DMS79 (cell line): ENCODE measurements around the gene CACNA2D3.

Source experiments
- DNase-seq: peaks from one replicate; lab custom pipeline; 2025; lab: John Stamatoyannopoulos, UW

Gene CACNA2D3

GRCh38 chr3:54917862-54918261, 795.5 kb downstream of the CACNA2D3 start:
- DNase-seq: no peak

- no peak for DNase-seq
These were observed 796.2 kb downstream of the CACNA2D3 start for GRCh38 chr3:54918516-54918915.

- no peak for DNase-seq
These were observed 805.9 kb downstream of the CACNA2D3 start, which contains the start of gene LRTM1 for GRCh38 chr3:54928046-54928770. TSS of gene LRTM1 (minus strand) at chr3:54928059. CDS start at chr3:54927911, 148 bp downstream.

- no peak for DNase-seq
These were observed 808.8 kb downstream of the CACNA2D3 start for GRCh38 chr3:54931182-54931581.

GRCh38 chr3:54932606-54933005, 810.3 kb downstream of the CACNA2D3 start:
- no peak for DNase-seq

GRCh38 chr3:54935869-54936268, 813.5 kb downstream of the CACNA2D3 start:
- no peak for DNase-seq

- DNase-seq: no peak
These were observed 814.2 kb downstream of the CACNA2D3 start for GRCh38 chr3:54936561-54936960.

- no peak for DNase-seq
These were observed 817.4 kb downstream of the CACNA2D3 start for GRCh38 chr3:54939557-54940300.

- no peak for DNase-seq
These were observed 818.6 kb downstream of the CACNA2D3 start for GRCh38 chr3:54940971-54941370.

GRCh38 chr3:54941690-54942362, 819.5 kb downstream of the CACNA2D3 start:
- DNase-seq: no peak

- peak; percentile 17 for DNase-seq
These were observed 827.2 kb downstream of the CACNA2D3 start for GRCh38 chr3:54949491-54950044.

- DNase-seq: no peak
These were observed 828.1 kb downstream of the CACNA2D3 start for GRCh38 chr3:54950391-54951003.

GRCh38 chr3:54951405-54951804, 829.1 kb downstream of the CACNA2D3 start:
- no peak for DNase-seq

GRCh38 chr3:54954022-54954421, 831.7 kb downstream of the CACNA2D3 start:
- DNase-seq: no peak

GRCh38 chr3:54954521-54954920, 832.2 kb downstream of the CACNA2D3 start:
- no peak for DNase-seq

GRCh38 chr3:54955496-54955895, 833.1 kb downstream of the CACNA2D3 start:
- DNase-seq: no peak

GRCh38 chr3:54955941-54956340, 833.6 kb downstream of the CACNA2D3 start:
- no peak for DNase-seq

- peak; percentile 35 for DNase-seq
These were observed 835.4 kb downstream of the CACNA2D3 start for GRCh38 chr3:54957711-54958110.

- DNase-seq: no peak
These were observed 837.7 kb downstream of the CACNA2D3 start for GRCh38 chr3:54960082-54960481.

GRCh38 chr3:54960701-54961100, 838.3 kb downstream of the CACNA2D3 start:
- no peak for DNase-seq

- DNase-seq: no peak
These were observed 839.8 kb downstream of the CACNA2D3 start for GRCh38 chr3:54962200-54962599.

GRCh38 chr3:54963641-54964040, 841.3 kb downstream of the CACNA2D3 start:
- DNase-seq: no peak
